WTC11 (cell line): ENCODE results near the gene SLC23A1. TPM values are rescaled to one million over a fixed set of nuclear protein-coding genes. Genes with fewer than 3 reads are reported as not detected.
"Not testable (repeated sequence)": the region's sequence is repeated elsewhere in the genome, so short reads cannot be mapped to it uniquely, and the experiment has no call there.

Experiments
- ATAC-seq: fragments of 200-7000 bp; cut with Tn5 transposase; 2 replicates; pipeline ENCODE4 v1.10.0; 2021; ENCODE audit warnings: mild to moderate bottlenecking, moderate library complexity
- CTCF ChIA-PET: fragments of 300-600 bp; sonication (Branson Sonifier 250); formaldehyde crosslinking; loops from one replicate; lab custom pipeline; 2021; ENCODE audit warnings: antibody characterized with exemption; lab: Charles Lee
- POLR2A ChIA-PET: fragments of 350-600 bp; sonication (Branson Sonifier 250); formaldehyde crosslinking; loops from one replicate; lab custom pipeline; 2021; ENCODE audit warnings: antibody characterized with exemption; lab: Charles Lee
- DNase-seq: peaks from one replicate; pipeline ENCODE4 v3.0.0; 2021; ENCODE audit warnings: low spot score
- H3K27ac Mint-ChIP-seq: 2 replicates; pipeline ENCODE4 v1.8.0; 2021; ENCODE audit warnings: mixed read lengths
- H3K27me3 Mint-ChIP-seq: 2 replicates; pipeline ENCODE4 v1.8.0; 2021; ENCODE audit warnings: low read depth, mild to moderate bottlenecking, moderate library complexity, mixed read lengths
- H3K36me3 Mint-ChIP-seq: 2 replicates; pipeline ENCODE4 v1.8.0; 2021; ENCODE audit warnings: mixed read lengths
- H3K4me1 Mint-ChIP-seq: 2 replicates; pipeline ENCODE4 v1.8.0; 2022; ENCODE audit warnings: mixed read lengths
- H3K4me3 Mint-ChIP-seq: 2 replicates; pipeline ENCODE4 v1.8.0; 2021; ENCODE audit warnings: mild to moderate bottlenecking, moderate library complexity, mixed read lengths
- H3K9me3 Mint-ChIP-seq: 2 replicates; pipeline ENCODE4 v1.8.0; 2021; ENCODE audit warnings: mixed read lengths
- AR ChIP-seq: fragments of 250-450 bp; sonication (Bioruptor Pico); IDR thresholded peaks from 2 replicates; pipeline ENCODE4 v1.9.0; 2021; ENCODE audit warnings: mild to moderate bottlenecking
- ERG ChIP-seq: fragments of 250-450 bp; sonication (Bioruptor Pico); IDR thresholded peaks from 2 replicates; pipeline ENCODE4 v1.8.0; 2021; ENCODE audit warnings: mild to moderate bottlenecking
- FOXP4 ChIP-seq: sonication (generic); formaldehyde crosslinking; IDR thresholded peaks from 2 replicates; pipeline ENCODE4 v1.8.0; 2022; ENCODE audit warnings: mild to moderate bottlenecking, missing genetic modification reagents
- NR2C2 ChIP-seq: sonication (generic); formaldehyde crosslinking; IDR thresholded peaks from 2 replicates; pipeline ENCODE4 v1.8.0; 2022; ENCODE audit warnings: mild to moderate bottlenecking, missing genetic modification reagents
- SMAD3 ChIP-seq: sonication (generic); formaldehyde crosslinking; IDR thresholded peaks from 2 replicates; pipeline ENCODE4 v1.8.0; 2022; ENCODE audit warnings: missing genetic modification reagents, mild to moderate bottlenecking, borderline replicate concordance
- SMAD4 ChIP-seq: sonication (generic); formaldehyde crosslinking; IDR thresholded peaks from 2 replicates; pipeline ENCODE4 v1.8.0; 2022; ENCODE audit warnings: mild to moderate bottlenecking, missing genetic modification reagents
- TEAD1 ChIP-seq: sonication (generic); formaldehyde crosslinking; IDR thresholded peaks from 2 replicates; pipeline ENCODE4 v1.8.0; 2022; ENCODE audit warnings: mild to moderate bottlenecking, missing genetic modification reagents
- ZNF121 ChIP-seq: sonication (generic); formaldehyde crosslinking; IDR thresholded peaks from 2 replicates; pipeline ENCODE4 v1.8.0; 2023; ENCODE audit warnings: missing genetic modification reagents
- ZNF416 ChIP-seq: fragments of 250-450 bp; sonication (Bioruptor Pico); IDR thresholded peaks from 2 replicates; pipeline ENCODE4 v1.9.0; 2021; ENCODE audit warnings: mild to moderate bottlenecking, inconsistent platforms
- total RNA-seq: library from RNA; stranded (reverse); gene quantifications from 3 replicates; pipeline ENCODE4 v1.2.3, GENCODE V29; 2021
- TF ChIP-seq, protein P1 (sequence below): sonication (generic); formaldehyde crosslinking; IDR thresholded peaks from 2 replicates; pipeline ENCODE4 v1.8.1; 2023; ENCODE audit warnings: mild to moderate bottlenecking, moderate library complexity, missing genetic modification reagents
- TF ChIP-seq, protein P2 (sequence below): sonication (generic); formaldehyde crosslinking; conservative IDR thresholded peaks from 2 replicates; pipeline ENCODE4 v1.8.1; 2022; ENCODE audit warnings: mild to moderate bottlenecking, missing genetic modification reagents

SLC23A1 gene
- total RNA-seq, 1 experiment from 2014 or later = not detected

GRCh38 chr5:139347863-139348262, 35.2 kb downstream of the SLC23A1 start:
- not testable (repeated sequence) for H3K9me3 Mint-ChIP-seq, H3K4me3 Mint-ChIP-seq, H3K27me3 Mint-ChIP-seq, DNase-seq, H3K27ac Mint-ChIP-seq, ATAC-seq
- Mint-ChIP-seq H3K4me1 (peaks cover 16% of the 10 kb centered on the region), H3K36me3 (peaks cover 40% of the 10 kb centered on the region)
- POLR2A ChIA-PET = interaction anchor here (0.6 to 0.7 kb wide), 2 partner anchors 9 to 27 kb away, joined by 3 read pairs; no protein-coding TSS in a partner anchor
- TF ChIP-seq ZNF121 = peak; percentile 54; the same call in 1 of the 2 replicates
- CTCF ChIA-PET = interaction anchor here (0.7 kb wide), 1 partner anchor 487 kb away, joined by 3 read pairs; no protein-coding TSS in a partner anchor

- H3K27me3 Mint-ChIP-seq, DNase-seq, POLR2A ChIA-PET, H3K9me3 Mint-ChIP-seq, ATAC-seq, H3K4me3 Mint-ChIP-seq: not testable (repeated sequence)
- Mint-ChIP-seq H3K27ac (peak overlapping the region; percentile 72), H3K36me3 (peaks cover 40% of the 10 kb centered on the region), H3K4me1 (peaks cover 26% of the 10 kb centered on the region)
- CTCF ChIA-PET = interaction anchor here (1.9 kb wide), 1 partner anchor 48 kb away, joined by 4 read pairs; no protein-coding TSS in a partner anchor
These were observed 37.7 kb downstream of the SLC23A1 start for GRCh38 chr5:139345442-139345841.

DNA sequence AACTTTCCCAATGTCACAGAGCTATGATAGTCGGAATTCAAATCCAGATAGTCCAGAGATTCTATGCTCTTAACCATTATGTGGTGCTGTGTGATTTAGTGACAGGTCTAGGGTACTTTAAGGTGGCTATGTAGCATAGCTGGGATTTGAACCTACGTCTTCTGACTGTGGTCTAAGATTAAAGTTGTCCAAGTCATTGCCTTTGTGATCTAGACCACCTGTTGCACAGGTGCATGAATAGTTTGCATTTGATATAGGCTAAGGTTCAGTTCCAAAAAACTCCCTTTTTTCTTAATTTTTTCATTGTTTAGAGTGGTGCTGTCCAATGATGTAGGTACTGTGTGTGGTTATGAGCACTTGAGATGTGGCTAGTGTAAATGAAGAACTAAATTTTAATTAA, 38.9 kb downstream of the SLC23A1 start:
- POLR2A ChIA-PET = no interaction called here
- no peak overlapping the region; the same call in 1 of the 2 replicates for H3K27ac Mint-ChIP-seq
- no peak for TF ChIP-seq ERG
- TF ChIP-seq AR = no peak
- TF ChIP-seq ZNF416 = no peak
- TF ChIP-seq SMAD3 = no peak
- no peak for TF ChIP-seq FOXP4 (CRISPR knock-in tag)
- H3K4me3 Mint-ChIP-seq = peak overlapping the region; percentile 97
- H3K9me3 Mint-ChIP-seq = peaks cover 8% of the 10 kb centered on the region
- no peaks in the 10 kb centered on the region for H3K27me3 Mint-ChIP-seq
- no peak for DNase-seq
- peaks cover 40% of the 10 kb centered on the region for H3K36me3 Mint-ChIP-seq
- peaks cover 26% of the 10 kb centered on the region for H3K4me1 Mint-ChIP-seq
- CTCF ChIA-PET = no interaction called here
- no peak for ATAC-seq

DNA sequence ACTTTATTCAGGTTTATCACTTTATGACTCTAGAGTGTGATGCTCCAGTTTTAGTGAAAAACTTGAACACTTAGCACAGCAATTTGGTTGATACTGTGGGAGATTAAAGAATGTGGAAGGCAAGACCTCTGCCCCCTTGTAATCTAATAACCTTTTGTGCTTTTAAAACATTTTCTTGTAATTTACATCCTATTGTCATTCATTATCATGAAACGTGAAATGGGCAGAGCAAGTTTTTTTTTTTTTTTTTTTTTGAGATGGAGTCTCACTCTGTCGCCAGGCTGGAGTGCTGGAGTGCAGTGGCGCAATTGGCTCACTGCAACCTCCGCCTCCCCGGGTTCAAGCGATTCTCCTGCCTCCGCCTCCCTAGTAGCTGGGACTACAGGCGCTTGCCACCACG, 39.6 kb downstream of the SLC23A1 start:
- POLR2A ChIA-PET = no interaction called here
- CTCF ChIA-PET = no interaction called here
- peaks cover 35% of the 10 kb centered on the region for H3K36me3 Mint-ChIP-seq
- ATAC-seq = no peak
- DNase-seq = no peak
- H3K4me3 Mint-ChIP-seq = peak overlapping the region; percentile 97
- peak overlapping the region; percentile 99 for H3K27ac Mint-ChIP-seq
- H3K27me3 Mint-ChIP-seq = no peaks in the 10 kb centered on the region
- H3K9me3 Mint-ChIP-seq = peaks cover 8% of the 10 kb centered on the region
- peaks cover 26% of the 10 kb centered on the region for H3K4me1 Mint-ChIP-seq
- TF ChIP-seq, protein P1, sequence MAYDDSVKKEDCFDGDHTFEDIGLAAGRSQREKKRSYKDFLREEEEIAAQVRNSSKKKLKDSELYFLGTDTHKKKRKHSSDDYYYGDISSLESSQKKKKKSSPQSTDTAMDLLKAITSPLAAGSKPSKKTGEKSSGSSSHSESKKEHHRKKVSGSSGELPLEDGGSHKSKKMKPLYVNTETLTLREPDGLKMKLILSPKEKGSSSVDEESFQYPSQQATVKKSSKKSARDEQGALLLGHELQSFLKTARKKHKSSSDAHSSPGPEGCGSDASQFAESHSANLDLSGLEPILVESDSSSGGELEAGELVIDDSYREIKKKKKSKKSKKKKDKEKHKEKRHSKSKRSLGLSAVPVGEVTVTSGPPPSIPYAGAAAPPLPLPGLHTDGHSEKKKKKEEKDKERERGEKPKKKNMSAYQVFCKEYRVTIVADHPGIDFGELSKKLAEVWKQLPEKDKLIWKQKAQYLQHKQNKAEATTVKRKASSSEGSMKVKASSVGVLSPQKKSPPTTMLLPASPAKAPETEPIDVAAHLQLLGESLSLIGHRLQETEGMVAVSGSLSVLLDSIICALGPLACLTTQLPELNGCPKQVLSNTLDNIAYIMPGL (CRISPR knock-in tag) = no peak
- TF ChIP-seq SMAD4 (CRISPR knock-in tag) = no peak
- no peak for TF ChIP-seq TEAD1
- no peak for TF ChIP-seq AR
- TF ChIP-seq, protein P2, sequence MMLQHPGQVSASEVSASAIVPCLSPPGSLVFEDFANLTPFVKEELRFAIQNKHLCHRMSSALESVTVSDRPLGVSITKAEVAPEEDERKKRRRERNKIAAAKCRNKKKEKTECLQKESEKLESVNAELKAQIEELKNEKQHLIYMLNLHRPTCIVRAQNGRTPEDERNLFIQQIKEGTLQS (CRISPR knock-in tag) = no peak
- no peak for TF ChIP-seq NR2C2 (CRISPR knock-in tag)
